SK-N-SH (cell line): ENCODE data around the gene CSNK2A3. TPM values are rescaled to one million over a fixed set of nuclear protein-coding genes. Genes with fewer than 3 reads are reported as not detected.

ENCODE experiments used
- CTCF ChIA-PET: fragments of 300-600, 350-600 bp; formaldehyde crosslinking; extraction: SDS; loops from one replicate; lab custom pipeline; 2021; lab: Yijun Ruan, JAX
- POLR2A ChIA-PET: fragments of 350-600 bp; sonication (Branson Sonifier 250); formaldehyde crosslinking; extraction: SDS; loops from one replicate; lab custom pipeline; 2020; ENCODE audit warnings: antibody characterized with exemption, inconsistent platforms; lab: Yijun Ruan, JAX
- DNase-seq: peaks from one replicate; pipeline ENCODE4 v3.0.0; 2012
- H2AFZ ChIP-seq: fragments of 200-600 bp; sonication (generic); 2 replicates; pipeline ENCODE4 v1.8.1; 2016; ENCODE audit warnings: antibody characterized with exemption, mild to moderate bottlenecking, low read depth
- H3F3A ChIP-seq: fragments of 200-600 bp; sonication (generic); replicated peaks from 2 replicates; pipeline ENCODE3; 2016; ENCODE audit warnings: antibody characterized with exemption, mild to moderate bottlenecking; ENCODE audit not compliant: insufficient read depth
- H3K27ac ChIP-seq, 2 experiments: fragments of 200-500 bp in 1 of 2; fragments of 200-600 bp in 1 of 2; sonication (Bioruptor generic) in 1 of 2; sonication (generic), shearing (Covaris generic) in 1 of 2; 2 replicates each; pipeline versions ENCODE4 v1.5.1 to v1.6.1; 2014 to 2016; ENCODE audit warnings: low read depth in 2 of 2, inconsistent platforms in 1 of 2, low read length in 1 of 2, mild to moderate bottlenecking in 1 of 2, mixed read lengths in 1 of 2
- H3K27me3 ChIP-seq: fragments of 200-600 bp; sonication (generic), shearing (Covaris generic); 2 replicates; pipeline ENCODE4 v1.6.1; 2016; ENCODE audit warnings: mixed run types; ENCODE audit not compliant: insufficient read depth
- H3K36me3 ChIP-seq, 2 experiments: fragments of 200-500 bp in 1 of 2; fragments of 200-600 bp in 1 of 2; sonication (Bioruptor generic) in 1 of 2; sonication (generic) in 1 of 2; replicated peaks in 1 of 2; 2 replicates each; pipeline versions ENCODE3 to v1.5.1; 2014 to 2016; ENCODE audit warnings: low read length in 1 of 2, mild to moderate bottlenecking in 1 of 2; ENCODE audit not compliant: insufficient read depth in 2 of 2, control insufficient read depth in 1 of 2
- H3K4me1 ChIP-seq, 2 experiments: fragments of 200-500 bp in 1 of 2; fragments of 200-600 bp in 1 of 2; sonication (Bioruptor generic) in 1 of 2; sonication (generic), shearing (Covaris generic) in 1 of 2; 2 replicates each; pipeline versions ENCODE4 v1.5.1 to v1.6.1; 2014 to 2016; ENCODE audit warnings: low read depth in 1 of 2, low read length in 1 of 2, mixed run types in 1 of 2; ENCODE audit not compliant: insufficient read depth in 2 of 2, control insufficient read depth in 1 of 2
- H3K4me2 ChIP-seq: fragments of 200-600 bp; sonication (generic), shearing (Covaris generic); 2 replicates; pipeline ENCODE4 v1.6.1; 2017; ENCODE audit warnings: mixed run types
- H3K4me3 ChIP-seq, 2 experiments: fragments of 200-500 bp in 1 of 2; fragments of 200-600 bp in 1 of 2; sonication (Bioruptor generic) in 1 of 2; sonication (generic), shearing (Covaris generic) in 1 of 2; 2 replicates each; pipeline versions ENCODE4 v1.5.1 to v1.8.1; 2014 to 2016; ENCODE audit warnings: low read depth in 2 of 2, inconsistent platforms in 1 of 2, low read length in 1 of 2, mild to moderate bottlenecking in 1 of 2, mixed read lengths in 1 of 2, moderate library complexity in 1 of 2
- H3K79me2 ChIP-seq: fragments of 200-600 bp; sonication (generic); 2 replicates; pipeline ENCODE4 v1.8.1; 2017; ENCODE audit warnings: mild to moderate bottlenecking; ENCODE audit not compliant: insufficient read depth
- H3K9ac ChIP-seq: fragments of 200-600 bp; sonication (generic); 2 replicates; pipeline ENCODE4 v1.6.1; 2017; ENCODE audit warnings: mixed run types
- H3K9me2 ChIP-seq: fragments of 200-600 bp; sonication (generic); 2 replicates; pipeline ENCODE4 v1.6.1; 2017; ENCODE audit warnings: mixed run types
- H3K9me3 ChIP-seq: fragments of 200-600 bp; sonication (generic); 2 replicates; pipeline ENCODE4 v1.6.1; 2017; ENCODE audit warnings: mixed run types, mild to moderate bottlenecking, moderate library complexity
- H4K20me1 ChIP-seq: fragments of 200-600 bp; sonication (generic); 2 replicates; pipeline ENCODE4 v1.6.1; 2017; ENCODE audit warnings: mild to moderate bottlenecking, mixed run types; ENCODE audit not compliant: insufficient read depth
- ELF1 ChIP-seq: IDR thresholded peaks from 2 replicates; pipeline ENCODE4 v1.4.0; 2012
- FOSL2 ChIP-seq: IDR thresholded peaks from 2 replicates; pipeline ENCODE4 v1.4.0; 2012; ENCODE audit warnings: low read depth, mild to moderate bottlenecking, moderate library complexity, borderline replicate concordance
- GABPA ChIP-seq: IDR thresholded peaks from 2 replicates; pipeline ENCODE4 v1.4.0; 2012; ENCODE audit warnings: low read depth, mild to moderate bottlenecking
- GATA2 ChIP-seq: sonication (generic); formaldehyde crosslinking; IDR thresholded peaks from 2 replicates; pipeline ENCODE4 v1.5.0; 2020; ENCODE audit warnings: mild to moderate bottlenecking, missing genetic modification reagents
- JUND ChIP-seq: IDR thresholded peaks from 2 replicates; pipeline ENCODE4 v1.4.0; 2012
- MAX ChIP-seq: IDR thresholded peaks from 2 replicates; pipeline ENCODE4 v1.4.0; 2012; ENCODE audit warnings: low read depth
- MEF2A ChIP-seq: IDR thresholded peaks from 2 replicates; pipeline ENCODE4 v1.4.0; 2012; ENCODE audit warnings: low read depth, borderline replicate concordance
- MXI1 ChIP-seq: IDR thresholded peaks from 2 replicates; pipeline ENCODE4 v1.6.1; 2012; ENCODE audit warnings: mild to moderate bottlenecking, low read depth, low read length, improper control_type of control experiment
- NRF1 ChIP-seq: IDR thresholded peaks from 2 replicates; pipeline ENCODE4 v1.6.1; 2012; ENCODE audit warnings: low read depth, mild to moderate bottlenecking, low read length
- RAD21 ChIP-seq: IDR thresholded peaks from 2 replicates; pipeline ENCODE4 v1.6.1; 2012; ENCODE audit warnings: mild to moderate bottlenecking, low read length
- RCOR1 ChIP-seq: fragments of 150-350 bp; IDR thresholded peaks from 2 replicates; pipeline ENCODE4 v1.6.1; 2017; ENCODE audit warnings: antibody characterized with exemption, low read length
- RFX5 ChIP-seq: IDR thresholded peaks from 2 replicates; pipeline ENCODE4 v1.6.1; 2012; ENCODE audit warnings: mild to moderate bottlenecking, improper control_type of control experiment, low read length
- RXRA ChIP-seq: IDR thresholded peaks from 2 replicates; pipeline ENCODE4 v1.4.0; 2012; ENCODE audit warnings: low read depth, mild to moderate bottlenecking, borderline replicate concordance
- SIN3A ChIP-seq: IDR thresholded peaks from 2 replicates; pipeline ENCODE4 v1.6.1; 2012; ENCODE audit warnings: low read depth, mild to moderate bottlenecking, low read length, moderate library complexity, borderline replicate concordance
- SMC3 ChIP-seq: IDR thresholded peaks from 2 replicates; pipeline ENCODE4 v1.6.1; 2012; ENCODE audit warnings: low read depth, low read length, improper control_type of control experiment
- TCF12 ChIP-seq: IDR thresholded peaks from 2 replicates; pipeline ENCODE4 v1.4.0; 2012
- WGBS: methylation state at CpG from one replicate; pipeline ENCODE4 v1.1.6; 2017; ENCODE audit warnings: low lambda C conversion rate; 5-methylcytosine and 5-hydroxymethylcytosine counted together
- polyA plus RNA-seq, 3 experiments: library from polyadenylated mRNA; depleted of rRNA; stranded (reverse); fragments of >200 nt; gene quantifications; 2 replicates each; pipeline ENCODE4 v1.2.3, GENCODE V29; 2012
- TF ChIP-seq, protein P1 (sequence below): fragments of 150-350 bp; IDR thresholded peaks from 2 replicates; pipeline ENCODE4 v1.6.1; 2016; ENCODE audit warnings: mild to moderate bottlenecking, low read depth, low read length
- TF ChIP-seq, protein P2 (sequence below): IDR thresholded peaks from 2 replicates; pipeline ENCODE4 v1.4.0; 2012; ENCODE audit warnings: low read depth, borderline replicate concordance
- TF ChIP-seq, protein P3 (sequence below): IDR thresholded peaks from 2 replicates; pipeline ENCODE4; 2012

The CSNK2A3 gene
- polyA plus RNA-seq, 1 of the 3 experiments (the other 2 are of a cell fraction), result 0.31 TPM

- TF ChIP-seq, protein P1, sequence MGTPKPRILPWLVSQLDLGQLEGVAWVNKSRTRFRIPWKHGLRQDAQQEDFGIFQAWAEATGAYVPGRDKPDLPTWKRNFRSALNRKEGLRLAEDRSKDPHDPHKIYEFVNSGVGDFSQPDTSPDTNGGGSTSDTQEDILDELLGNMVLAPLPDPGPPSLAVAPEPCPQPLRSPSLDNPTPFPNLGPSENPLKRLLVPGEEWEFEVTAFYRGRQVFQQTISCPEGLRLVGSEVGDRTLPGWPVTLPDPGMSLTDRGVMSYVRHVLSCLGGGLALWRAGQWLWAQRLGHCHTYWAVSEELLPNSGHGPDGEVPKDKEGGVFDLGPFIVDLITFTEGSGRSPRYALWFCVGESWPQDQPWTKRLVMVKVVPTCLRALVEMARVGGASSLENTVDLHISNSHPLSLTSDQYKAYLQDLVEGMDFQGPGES, result no peak
- TF ChIP-seq RXRA, result no peak
- no peak for TF ChIP-seq RFX5
- TF ChIP-seq RCOR1, result no peak
- TF ChIP-seq, protein P2, sequence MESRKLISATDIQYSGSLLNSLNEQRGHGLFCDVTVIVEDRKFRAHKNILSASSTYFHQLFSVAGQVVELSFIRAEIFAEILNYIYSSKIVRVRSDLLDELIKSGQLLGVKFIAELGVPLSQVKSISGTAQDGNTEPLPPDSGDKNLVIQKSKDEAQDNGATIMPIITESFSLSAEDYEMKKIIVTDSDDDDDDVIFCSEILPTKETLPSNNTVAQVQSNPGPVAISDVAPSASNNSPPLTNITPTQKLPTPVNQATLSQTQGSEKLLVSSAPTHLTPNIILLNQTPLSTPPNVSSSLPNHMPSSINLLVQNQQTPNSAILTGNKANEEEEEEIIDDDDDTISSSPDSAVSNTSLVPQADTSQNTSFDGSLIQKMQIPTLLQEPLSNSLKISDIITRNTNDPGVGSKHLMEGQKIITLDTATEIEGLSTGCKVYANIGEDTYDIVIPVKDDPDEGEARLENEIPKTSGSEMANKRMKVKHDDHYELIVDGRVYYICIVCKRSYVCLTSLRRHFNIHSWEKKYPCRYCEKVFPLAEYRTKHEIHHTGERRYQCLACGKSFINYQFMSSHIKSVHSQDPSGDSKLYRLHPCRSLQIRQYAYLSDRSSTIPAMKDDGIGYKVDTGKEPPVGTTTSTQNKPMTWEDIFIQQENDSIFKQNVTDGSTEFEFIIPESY, result no peak
- no peak for TF ChIP-seq ELF1
- no peak for TF ChIP-seq MEF2A
These were observed 30.9 kb upstream of the CSNK2A3 start (continued) for GRCh38 chr11:11383995-11384394.

- Histone ChIP-seq H2AFZ (no peak overlapping the region), H3K4me1 (peaks cover 0 to 15% of the 10 kb centered on the region in 2 experiments; a peak in 1 of 4 replicates), H3K36me3 (no peaks in the 10 kb centered on the region), H3K4me2 (no peak overlapping the region), H3K27me3 (no peaks in the 10 kb centered on the region), H3K9ac (no peak overlapping the region), H3K27ac (no peak overlapping the region), H3K4me3 (no peak overlapping the region), H3K9me2 (no peaks in the 10 kb centered on the region), H3K9me3 (no peaks in the 10 kb centered on the region), H3K79me2 (no peaks in the 10 kb centered on the region), H4K20me1 (no peaks in the 10 kb centered on the region), H3F3A (no peaks in the 10 kb centered on the region)
- POLR2A ChIA-PET, result no interaction called here
- TF ChIP-seq RXRA (no peak), RCOR1 (no peak), JUND (no peak), NRF1 (no peak), FOSL2 (no peak), ELF1 (no peak), GABPA (no peak), MEF2A (no peak), GATA2 (CRISPR knock-in tag) (no peak), MXI1 (no peak), SMC3 (no peak), RFX5 (no peak), TCF12 (no peak), MAX (no peak), SIN3A (no peak), RAD21 (no peak)
- TF ChIP-seq, protein P1, result no peak
- TF ChIP-seq, protein P3, sequence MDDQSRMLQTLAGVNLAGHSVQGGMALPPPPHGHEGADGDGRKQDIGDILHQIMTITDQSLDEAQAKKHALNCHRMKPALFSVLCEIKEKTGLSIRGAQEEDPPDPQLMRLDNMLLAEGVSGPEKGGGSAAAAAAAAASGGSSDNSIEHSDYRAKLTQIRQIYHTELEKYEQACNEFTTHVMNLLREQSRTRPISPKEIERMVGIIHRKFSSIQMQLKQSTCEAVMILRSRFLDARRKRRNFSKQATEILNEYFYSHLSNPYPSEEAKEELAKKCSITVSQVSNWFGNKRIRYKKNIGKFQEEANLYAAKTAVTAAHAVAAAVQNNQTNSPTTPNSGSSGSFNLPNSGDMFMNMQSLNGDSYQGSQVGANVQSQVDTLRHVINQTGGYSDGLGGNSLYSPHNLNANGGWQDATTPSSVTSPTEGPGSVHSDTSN, result no peak
- CTCF ChIA-PET, result no interaction called here
- 39% methylated on average over 7 of the region's 7 CpGs for WGBS
- DNase-seq, result no peak
These were observed 29.9 kb upstream of the CSNK2A3 start for GRCh38 chr11:11382858-11383532.
